CD4-positive, alpha-beta T cell (primary cell): ENCODE measurements around the gene BDH2. TPM values are rescaled to one million over a fixed set of nuclear protein-coding genes. Genes with fewer than 3 reads are reported as not detected.

Experiments used
- ATAC-seq: fragments of 200-7000 bp; cut with Tn5 transposase; one replicate; pipeline ENCODE4 v1.10.0; 2022; ENCODE audit warnings: mild to moderate bottlenecking; ENCODE audit not compliant: poor library complexity
- CTCF ChIA-PET: fragments of 350-600 bp; sonication (Branson Sonifier 250); formaldehyde crosslinking; loops from one replicate; lab custom pipeline; 2021; ENCODE audit warnings: antibody characterized with exemption, inconsistent platforms; lab: Charles Lee
- POLR2A ChIA-PET: fragments of 350-600 bp; sonication (Branson Sonifier 250); formaldehyde crosslinking; loops from one replicate; lab custom pipeline; 2021; ENCODE audit warnings: antibody characterized with exemption, inconsistent platforms; lab: Charles Lee
- DNase-seq, 14 experiments: peaks; one replicate each; pipeline ENCODE4 v3.0.0-alpha.2; 2013 to 2020; ENCODE audit warnings: mixed read lengths in 2 of 14
- H3K27ac ChIP-seq, 2 donors: one replicate each; pipeline versions ENCODE4 v1.5.1 to v1.7.0; 2013; ENCODE audit warnings: low read length in 2 of 2, low read depth in 1 of 2, mild to moderate bottlenecking in 1 of 2
- H3K27me3 ChIP-seq, 2 experiments: 1 replicate in 1 of 2; 2 replicates in 1 of 2; pipeline versions ENCODE4 v1.6.1 to v1.7.0; 2013; ENCODE audit warnings: low read length in 2 of 2, control low read depth in 1 of 2, mild to moderate bottlenecking in 1 of 2, moderate library complexity in 1 of 2; ENCODE audit not compliant: insufficient read depth in 2 of 2, control insufficient read depth in 1 of 2
- H3K36me3 ChIP-seq: one replicate; pipeline ENCODE4 v1.6.1; 2013; ENCODE audit warnings: low read length, control low read depth; ENCODE audit not compliant: insufficient read depth
- H3K4me1 ChIP-seq: one replicate; pipeline ENCODE4 v1.6.1; 2013; ENCODE audit warnings: low read length, control low read depth; ENCODE audit not compliant: insufficient read depth
- H3K4me3 ChIP-seq: one replicate; pipeline ENCODE4 v1.5.1; 2013; ENCODE audit warnings: mild to moderate bottlenecking, low read length, moderate library complexity
- H3K9me3 ChIP-seq, 2 experiments: 1 replicate in 1 of 2; 2 replicates in 1 of 2; pipeline versions ENCODE4 v1.6.1 to v1.7.0; 2013; ENCODE audit warnings: low read length in 2 of 2, mild to moderate bottlenecking in 2 of 2, control low read depth in 1 of 2, moderate library complexity in 1 of 2; ENCODE audit not compliant: control insufficient read depth in 1 of 2, insufficient read depth in 1 of 2
- H3K27ac Mint-ChIP-seq: one replicate; pipeline ENCODE4 v1.8.0; 2020; ENCODE audit warnings: mixed read lengths
- H3K27me3 Mint-ChIP-seq: one replicate; pipeline ENCODE4 v1.8.0; 2021; ENCODE audit warnings: mixed read lengths
- H3K36me3 Mint-ChIP-seq: one replicate; pipeline ENCODE4 v1.8.0; 2021; ENCODE audit warnings: low read depth, mixed read lengths
- H3K4me1 Mint-ChIP-seq: one replicate; pipeline ENCODE4 v1.8.0; 2021; ENCODE audit warnings: low read depth, mixed read lengths
- H3K4me3 Mint-ChIP-seq: one replicate; pipeline ENCODE4 v1.8.0; 2020; ENCODE audit warnings: mild to moderate bottlenecking, mixed read lengths
- H3K9me3 Mint-ChIP-seq: one replicate; pipeline ENCODE4 v1.8.0; 2020; ENCODE audit warnings: mixed read lengths
- CTCF ChIP-seq: fragments of 200-600 bp; IDR thresholded peaks from one replicate; pipeline ENCODE4 v1.8.0; 2022; ENCODE audit warnings: antibody characterized with exemption, mild to moderate bottlenecking
- intact Hi-C, 2 experiments: fragments of 100-400 bp; cut with DNase I in 1 of 2; cut with micrococcal nuclease in 1 of 2; formaldehyde crosslinking; loops; one replicate each; pipeline versions ENCODE4 v1.15.1 to v1.9.0; 2023 to 2025; cut with DNase I, micrococcal nuclease
- total RNA-seq, 174 experiments: library from RNA in 2 of 174; stranded (reverse) in 2 of 174; gene quantifications; one replicate each; pipeline ENCODE4 v1.2.3 and lab custom pipeline; 2021 to 2026

The BDH2 gene
- total RNA-seq, 2 experiments from 2014 or later: 9.9 to 10.3 TPM

GRCh38 chr4:103050736-103051436 lies 48.7 kb downstream of the BDH2 start:
- no peak overlapping the region for H3K4me3 ChIP-seq
- H3K27ac ChIP-seq: no peak overlapping the region
- DNase-seq (no peak), ATAC-seq (no peak)
- no peak for TF ChIP-seq CTCF
- H3K9me3 ChIP-seq: peaks cover 0 to 3% of the 10 kb centered on the region in 2 experiments
- no peaks in the 10 kb centered on the region for H3K4me1 Mint-ChIP-seq
- H3K9me3 Mint-ChIP-seq: no peaks in the 10 kb centered on the region
- H3K36me3 ChIP-seq: peaks cover 14% of the 10 kb centered on the region
- intact Hi-C loops: no loop called here
- no peaks in the 10 kb centered on the region for H3K27me3 ChIP-seq
- peaks cover 29% of the 10 kb centered on the region for H3K36me3 Mint-ChIP-seq
- CTCF ChIA-PET: no interaction called here
- no peaks in the 10 kb centered on the region for H3K27me3 Mint-ChIP-seq
- H3K4me3 Mint-ChIP-seq: no peak overlapping the region
- POLR2A ChIA-PET: interaction anchor here (0.7 kb wide), 1 partner anchor 44 kb away, joined by 3 read pairs; no protein-coding TSS in a partner anchor
- H3K4me1 ChIP-seq: no peaks in the 10 kb centered on the region
- H3K27ac Mint-ChIP-seq: no peak overlapping the region

GRCh38 chr4:103046416-103047290 lies 53.0 kb downstream of the BDH2 start:
- Histone ChIP-seq H3K36me3 (peaks cover 28% of the 10 kb centered on the region), H3K9me3 (no peaks in the 10 kb centered on the region), H3K4me1 (no peaks in the 10 kb centered on the region), H3K27me3 (no peaks in the 10 kb centered on the region), H3K27ac (no peak overlapping the region), H3K4me3 (no peak overlapping the region)
- Mint-ChIP-seq H3K36me3 (peaks cover 54% of the 10 kb centered on the region), H3K27ac (no peak overlapping the region), H3K9me3 (no peaks in the 10 kb centered on the region), H3K4me1 (no peaks in the 10 kb centered on the region), H3K27me3 (no peaks in the 10 kb centered on the region), H3K4me3 (no peak overlapping the region)
- peak; percentile 76 for TF ChIP-seq CTCF
- ChIA-PET POLR2A (interaction anchor here (1.0 kb wide), 1 partner anchor 27 kb away, joined by 5 read pairs; no protein-coding TSS in a partner anchor), CTCF (interaction anchor here (0.6 to 1.5 kb wide), 9 partner anchors 9 to 48 kb away, joined by 3 to 9 read pairs (median 3); no protein-coding TSS in a partner anchor)
- intact Hi-C loops: loop anchor here in 1 of 2 experiments (1.0 to 2.0 kb wide), 2 partner anchors 45 to 52 kb away; partner anchors contain the start of gene BDH2
- peak in 12 of 14 experiments; percentile 7 to 73 (median 14) for DNase-seq
- ATAC-seq: peak; percentile 100

GRCh38 chr4:103044183-103044582 lies 55.5 kb downstream of the BDH2 start:
- peaks cover 46% of the 10 kb centered on the region for H3K36me3 Mint-ChIP-seq
- no peak for DNase-seq
- Histone ChIP-seq H3K9me3 (no peaks in the 10 kb centered on the region), H3K36me3 (peaks cover 20% of the 10 kb centered on the region), H3K27me3 (no peaks in the 10 kb centered on the region), H3K4me3 (no peak overlapping the region), H3K27ac (no peak overlapping the region), H3K4me1 (no peaks in the 10 kb centered on the region)
- TF ChIP-seq CTCF: no peak
- no peak overlapping the region for H3K4me3 Mint-ChIP-seq
- no peaks in the 10 kb centered on the region for H3K9me3 Mint-ChIP-seq
- ChIA-PET CTCF (interaction anchor here (1.0 to 1.8 kb wide), 2 partner anchors 15 to 56 kb away, joined by 3 to 6 read pairs; no protein-coding TSS in a partner anchor), POLR2A (interaction anchor here (0.7 kb wide), 1 partner anchor 507 kb away, joined by 3 read pairs; no protein-coding TSS in a partner anchor)
- intact Hi-C loops: no loop called here
- ATAC-seq: no peak
- H3K27me3 Mint-ChIP-seq: no peaks in the 10 kb centered on the region
- H3K27ac Mint-ChIP-seq: no peak overlapping the region
- H3K4me1 Mint-ChIP-seq: no peaks in the 10 kb centered on the region
